Hematopoietic multipotent progenitor cell treated with erythropoietin and hydrocortisone succinate and interleukin-3 and kit ligand, for 15 days (in vitro differentiated cells): Measurements from ENCODE around the gene FBXO27.
"Not testable (repeated sequence)": the region's sequence is repeated elsewhere in the genome, so short reads cannot be mapped to it uniquely, and the experiment has no call there.

Experiments used
- DNase-seq: peaks from one replicate; pipeline ENCODE4 v3.0.0-alpha.2; 2015; ENCODE audit warnings: low spot score

The FBXO27 gene, protein sequence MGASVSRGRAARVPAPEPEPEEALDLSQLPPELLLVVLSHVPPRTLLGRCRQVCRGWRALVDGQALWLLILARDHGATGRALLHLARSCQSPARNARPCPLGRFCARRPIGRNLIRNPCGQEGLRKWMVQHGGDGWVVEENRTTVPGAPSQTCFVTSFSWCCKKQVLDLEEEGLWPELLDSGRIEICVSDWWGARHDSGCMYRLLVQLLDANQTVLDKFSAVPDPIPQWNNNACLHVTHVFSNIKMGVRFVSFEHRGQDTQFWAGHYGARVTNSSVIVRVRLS

DNA sequence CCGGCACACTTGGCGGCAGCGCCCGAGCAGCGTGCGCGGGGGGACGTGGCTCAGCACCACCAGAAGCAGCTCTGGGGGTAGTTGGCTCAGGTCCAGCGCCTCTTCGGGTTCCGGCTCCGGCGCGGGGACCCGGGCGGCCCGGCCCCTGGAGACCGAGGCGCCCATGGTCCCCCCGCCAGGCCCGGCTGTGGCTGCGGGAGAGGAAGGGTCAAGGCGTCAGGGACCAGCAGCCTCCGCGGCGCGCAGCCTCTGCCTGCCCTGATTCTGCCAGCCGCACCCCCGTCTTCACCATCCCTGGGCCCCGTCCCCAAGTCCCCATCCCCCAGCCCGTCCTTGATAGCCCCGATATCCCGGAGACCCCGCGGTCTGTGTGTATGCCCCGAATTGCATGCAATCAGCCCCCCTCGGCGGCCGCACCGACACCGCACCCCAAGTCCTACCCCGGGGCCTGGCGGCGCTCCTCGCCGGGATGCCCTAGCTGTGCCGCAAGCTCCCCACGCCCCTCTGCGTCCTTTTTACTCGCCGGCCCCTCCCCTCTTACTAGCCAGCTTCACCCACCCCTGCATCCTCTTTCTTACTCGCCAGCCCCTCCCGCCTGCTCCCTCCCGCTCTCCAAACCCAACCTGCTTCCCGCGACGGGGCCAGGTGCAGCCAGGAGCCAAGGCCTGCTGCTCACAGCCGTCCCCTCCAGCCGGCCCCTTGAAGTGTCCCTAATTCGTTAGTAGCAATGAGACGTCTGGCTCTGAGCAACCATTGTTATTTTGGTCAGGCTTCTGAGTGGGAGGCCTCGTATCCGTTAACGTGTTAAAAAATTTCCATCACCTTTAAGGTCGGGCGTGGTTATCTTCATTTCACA is at the start of gene FBXO27:
Gene FBXO27 (minus strand): TSS at position 487 of the 856 bp plus-strand sequence. CDS start 322 bp downstream, at position 165.
- no peak for DNase-seq

DNA sequence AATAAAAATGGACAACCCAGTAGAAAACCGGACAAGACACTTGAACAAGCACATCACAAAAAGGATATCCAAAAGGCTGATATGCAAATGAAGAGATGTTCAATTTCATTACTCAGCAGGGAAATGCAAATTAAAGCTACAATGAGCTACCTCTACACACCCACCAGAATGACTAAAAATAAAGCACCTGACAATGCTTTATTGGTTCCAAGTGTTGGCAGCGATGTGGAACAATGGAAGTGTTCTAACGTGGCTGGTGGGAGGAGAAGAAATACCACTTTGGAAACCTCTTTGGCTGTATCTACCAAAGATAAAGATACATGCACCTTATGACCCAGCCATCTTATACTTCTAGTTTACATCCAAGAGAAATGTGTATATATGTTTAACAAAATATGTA is 48.1 kb upstream of the FBXO27 start:
- no peak for DNase-seq

DNA sequence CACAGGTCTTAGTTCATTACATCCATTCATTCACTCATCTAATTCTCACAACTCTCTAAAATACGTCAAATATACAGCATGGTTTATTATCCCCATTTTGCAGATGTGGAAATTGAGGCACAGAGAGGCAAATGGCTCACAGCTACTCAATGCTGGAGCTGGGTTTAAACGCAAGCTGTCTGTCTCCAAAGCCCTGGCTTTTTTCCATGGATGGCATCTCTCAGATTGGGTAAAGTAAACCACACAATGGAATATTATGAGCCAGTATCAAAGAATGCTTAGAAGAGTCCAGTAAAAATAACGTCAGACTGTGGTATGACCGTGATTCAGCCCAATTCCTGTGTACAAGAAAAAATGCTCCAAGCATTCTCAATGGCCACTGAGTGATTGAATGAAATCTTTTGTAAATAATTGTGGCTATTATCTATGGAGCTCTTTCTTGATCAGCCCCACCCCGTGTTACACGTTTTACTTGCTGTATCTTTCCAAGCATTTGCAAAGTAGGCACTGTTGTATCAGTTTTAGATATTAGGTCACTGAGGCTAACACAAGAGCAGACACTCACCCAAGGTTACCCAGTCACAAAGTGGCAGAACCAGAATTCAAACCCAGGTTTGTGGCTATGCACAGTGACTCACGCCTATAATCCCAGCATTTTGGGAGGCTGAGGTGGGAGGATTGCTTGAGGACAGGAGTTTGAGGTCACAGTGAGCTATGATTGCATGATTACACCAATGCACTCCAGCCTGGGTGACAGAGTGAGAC is 46.3 kb upstream of the FBXO27 start:
- no peak for DNase-seq

DNA sequence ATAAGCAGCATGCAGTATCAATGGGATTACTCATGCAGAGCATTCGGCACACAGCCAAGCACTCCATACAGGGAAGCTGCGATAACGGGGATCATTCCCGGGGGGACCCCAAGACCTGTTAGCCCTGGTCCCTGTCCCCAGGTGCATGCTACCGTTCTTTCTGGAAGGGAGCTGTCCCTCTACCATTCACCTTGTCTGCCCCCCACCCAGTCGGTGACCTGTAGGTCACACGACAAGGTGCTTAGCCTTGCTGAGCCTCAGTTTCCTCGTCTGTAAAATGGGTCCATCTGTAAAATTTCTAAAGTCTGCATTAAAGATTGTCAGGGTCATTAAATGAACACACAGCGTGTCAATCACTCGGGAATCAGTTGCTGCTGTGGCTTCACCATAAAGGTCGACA is 45.0 kb upstream of the FBXO27 start:
- no peak for DNase-seq

DNA sequence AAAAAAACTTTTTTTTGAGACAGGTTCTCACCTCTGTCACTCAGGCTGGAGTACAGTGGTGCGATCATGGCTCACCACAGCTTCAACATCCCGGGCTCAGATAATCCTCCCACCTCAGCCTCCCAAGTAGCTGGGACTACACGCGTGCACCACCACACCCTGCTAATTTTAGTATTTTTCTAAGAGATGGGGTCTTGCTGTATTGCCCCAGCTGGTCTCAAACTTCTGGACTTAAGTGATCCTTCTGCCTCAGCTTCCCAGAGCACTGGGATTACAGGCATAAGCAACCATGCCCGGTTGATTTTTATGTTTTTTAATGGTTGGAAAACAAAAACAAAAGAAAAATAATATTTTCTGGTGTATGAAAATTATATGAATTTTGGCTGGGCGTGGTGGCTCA is 42.6 kb upstream of the FBXO27 start:
- no peak for DNase-seq

DNA sequence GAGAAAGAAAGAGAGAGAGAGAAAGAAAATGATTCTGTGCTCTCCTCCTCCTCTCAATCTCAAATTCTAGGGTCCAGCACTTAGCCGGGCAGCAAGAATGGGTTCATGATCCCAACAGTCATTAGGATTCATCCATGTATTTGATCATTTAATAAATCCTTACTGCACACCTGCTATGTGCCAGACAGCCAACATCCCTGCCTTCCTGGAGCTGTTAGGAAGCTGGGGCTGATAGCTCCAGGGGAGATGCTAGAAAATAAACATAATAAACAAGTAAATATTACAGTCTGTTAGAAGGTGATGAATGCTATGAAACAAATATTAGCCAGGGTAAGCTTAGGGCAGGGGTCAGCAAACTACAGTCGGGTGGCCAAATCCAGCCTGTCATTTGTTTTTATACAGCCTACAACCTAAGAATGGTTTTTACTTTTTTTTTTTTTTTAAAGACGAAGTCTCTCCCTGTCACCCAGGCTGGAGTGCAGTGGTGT is 41.9 kb upstream of the FBXO27 start:
- no peak for DNase-seq

DNA sequence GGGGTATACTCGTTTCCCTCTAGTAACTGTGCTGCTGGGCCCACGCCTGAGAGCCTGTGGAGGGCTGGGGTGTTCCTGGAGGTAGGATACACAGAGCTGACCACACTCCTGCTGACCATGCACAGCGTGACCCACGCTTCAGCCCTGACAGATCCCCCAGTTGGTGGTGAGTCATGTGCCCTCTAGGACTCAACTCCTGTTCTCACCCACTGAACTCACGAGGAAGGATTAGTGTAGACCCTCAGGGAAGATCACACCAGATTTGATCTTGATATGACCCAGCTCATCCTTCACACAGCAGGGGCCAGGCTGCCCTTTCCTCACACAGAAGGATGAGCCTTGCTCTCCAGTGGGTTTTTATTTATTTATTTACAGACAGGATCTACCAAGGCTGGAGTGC is 38.5 kb upstream of the FBXO27 start:
- DNase-seq, result no peak

DNA sequence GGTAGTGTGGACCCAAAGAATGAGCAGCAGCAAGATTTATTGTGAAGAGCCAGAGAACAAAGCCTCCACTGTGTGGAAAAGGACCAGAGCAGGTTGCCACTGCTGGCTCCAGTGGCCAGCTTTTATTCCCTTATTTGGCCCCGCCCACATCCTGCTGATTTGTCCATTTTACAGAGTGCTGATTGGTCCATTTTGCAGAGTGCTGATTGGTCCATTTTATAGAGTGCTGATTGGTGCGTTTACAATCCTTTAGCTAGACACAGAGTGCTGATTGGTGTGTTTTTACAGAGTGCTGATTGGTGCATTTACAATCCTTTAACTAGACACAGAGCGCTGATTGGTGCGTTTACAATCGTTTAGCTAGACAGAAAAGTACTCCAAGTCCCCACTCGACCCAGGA is 35.9 kb upstream of the FBXO27 start:
- DNase-seq, result not testable (repeated sequence)

DNA sequence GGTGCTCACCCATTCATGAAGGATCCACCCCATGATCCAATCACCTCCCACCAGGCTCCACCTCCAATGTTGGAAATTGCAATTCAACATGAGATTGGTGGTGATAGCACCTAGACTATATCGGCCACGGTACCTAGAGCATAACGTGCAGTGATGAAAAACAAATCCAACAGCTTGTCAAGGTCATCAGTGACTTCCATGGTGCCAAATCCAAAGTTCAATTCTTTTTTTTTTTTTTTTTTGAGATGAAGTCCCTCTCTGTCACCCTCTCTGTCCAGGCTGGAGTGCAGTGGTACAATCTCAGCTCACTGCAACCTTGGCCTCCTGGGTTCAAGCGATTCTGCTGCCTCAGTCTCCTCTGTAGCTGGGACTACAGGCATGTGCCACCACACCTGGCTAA is 34.8 kb upstream of the FBXO27 start:
- DNase-seq, result no peak

DNA sequence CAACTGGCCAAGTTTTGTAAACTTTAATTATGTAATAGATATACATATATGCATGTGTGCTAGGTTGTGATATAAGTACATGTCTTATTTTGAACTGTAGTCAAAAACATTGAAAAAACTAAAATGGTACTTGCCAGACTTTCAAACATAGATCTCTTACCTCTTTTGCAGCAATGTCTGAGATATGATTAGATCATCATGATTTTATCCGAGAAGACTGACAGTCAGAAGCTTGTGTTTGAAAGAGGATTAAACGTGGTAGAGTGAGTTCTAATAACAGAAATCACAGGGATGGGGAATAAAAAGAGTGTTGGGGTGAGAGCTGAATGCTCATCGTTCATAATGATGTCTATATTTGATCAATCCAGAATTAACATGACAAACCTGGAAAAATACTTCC is 33.6 kb upstream of the FBXO27 start:
- DNase-seq, result no peak

DNA sequence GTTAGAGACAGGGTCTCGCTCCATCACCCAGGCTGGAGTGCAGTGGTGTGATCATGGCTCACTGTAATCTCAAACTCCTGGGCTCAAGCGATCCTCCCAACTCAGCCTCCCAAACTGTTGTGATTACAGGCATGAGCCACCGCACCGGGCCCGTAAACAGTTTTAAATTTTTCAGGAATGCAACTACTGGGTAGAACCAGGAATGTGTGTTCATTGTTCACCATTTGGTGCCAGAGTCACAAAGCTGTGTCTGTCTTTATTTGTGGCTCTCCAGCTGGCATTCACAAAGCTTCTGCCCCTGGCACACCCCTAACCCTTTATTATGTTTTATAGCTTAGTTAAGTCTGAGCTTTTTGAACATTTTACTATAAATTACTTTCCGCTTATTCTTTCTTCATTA is 32.1 kb upstream of the FBXO27 start:
- DNase-seq, result no peak

DNA sequence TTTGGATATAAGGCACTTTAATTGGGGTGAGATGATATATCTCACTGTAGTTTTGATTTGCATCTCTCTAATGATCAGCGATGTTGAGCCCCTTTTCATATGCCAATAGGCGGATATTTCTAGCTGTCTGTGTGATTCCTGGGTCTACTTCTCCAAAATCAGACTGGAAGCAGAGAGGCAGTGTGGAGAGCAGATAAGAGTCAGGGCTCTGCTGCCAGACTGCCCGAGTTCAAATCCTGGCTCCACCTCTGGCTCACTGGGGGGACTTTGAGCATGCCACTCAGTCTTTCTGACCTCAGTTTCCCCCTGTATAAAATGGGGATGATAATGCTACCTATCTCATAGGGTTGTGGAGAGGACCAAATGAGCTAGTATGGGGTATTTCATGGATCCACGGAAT is 27.8 kb upstream of the FBXO27 start:
- no peak for DNase-seq

DNA sequence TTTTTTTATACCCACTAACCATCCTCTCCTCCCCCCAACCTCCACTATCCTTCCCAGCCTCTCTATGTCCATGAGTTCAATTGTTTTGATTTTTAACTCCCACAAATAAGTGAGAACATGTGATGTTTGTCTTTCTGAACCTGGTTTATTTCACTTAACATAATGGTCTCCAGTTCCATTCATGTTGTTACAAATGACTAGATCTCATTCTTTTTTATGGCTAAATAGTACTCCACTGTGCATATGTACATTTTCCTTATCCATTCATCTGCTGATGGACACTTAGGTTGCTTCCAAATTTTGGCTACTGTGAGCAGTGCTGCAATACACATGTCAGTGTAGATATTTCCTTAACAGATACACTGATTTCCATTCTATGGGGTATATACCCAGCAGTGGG is 27.0 kb upstream of the FBXO27 start:
- DNase-seq, result no peak

DNA sequence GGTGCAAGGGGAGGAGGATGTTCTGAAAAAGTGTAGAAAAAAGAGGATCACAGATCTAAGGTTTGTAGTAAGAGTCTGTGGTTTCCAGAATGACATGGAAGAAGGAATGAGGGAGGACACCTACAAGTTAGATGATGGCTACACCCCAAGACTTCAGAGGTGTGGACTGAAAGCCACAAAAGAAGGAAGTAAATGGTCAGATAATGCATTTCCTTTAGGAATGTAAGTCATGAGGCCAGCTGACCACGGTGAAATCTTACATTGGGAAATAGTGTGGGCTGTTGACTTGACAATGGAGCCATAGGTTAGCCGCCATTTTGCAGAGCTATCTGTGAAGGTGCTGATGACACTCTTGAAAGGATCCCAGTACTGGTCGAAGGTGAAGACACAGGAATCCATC is 25.3 kb upstream of the FBXO27 start:
- no peak for DNase-seq

DNA sequence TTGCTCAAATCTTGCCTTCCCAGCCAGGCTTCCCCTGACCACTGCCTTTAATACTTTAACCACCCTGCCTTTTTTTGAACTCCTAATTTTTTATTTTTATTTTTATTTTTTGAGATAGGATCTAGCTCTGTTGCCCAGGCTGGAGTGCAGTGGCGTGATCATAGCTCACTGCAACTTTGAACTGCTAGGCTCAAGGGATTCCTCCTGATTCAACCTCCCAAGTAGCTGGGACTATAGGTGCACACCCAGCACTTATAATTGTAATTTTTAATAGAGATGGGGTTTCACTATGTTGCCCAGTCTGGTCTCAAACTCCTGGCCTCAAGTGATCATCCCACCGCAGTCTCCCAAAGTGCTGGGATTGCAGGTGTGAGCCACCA is 21.7 kb upstream of the FBXO27 start:
- no peak for DNase-seq

DNA sequence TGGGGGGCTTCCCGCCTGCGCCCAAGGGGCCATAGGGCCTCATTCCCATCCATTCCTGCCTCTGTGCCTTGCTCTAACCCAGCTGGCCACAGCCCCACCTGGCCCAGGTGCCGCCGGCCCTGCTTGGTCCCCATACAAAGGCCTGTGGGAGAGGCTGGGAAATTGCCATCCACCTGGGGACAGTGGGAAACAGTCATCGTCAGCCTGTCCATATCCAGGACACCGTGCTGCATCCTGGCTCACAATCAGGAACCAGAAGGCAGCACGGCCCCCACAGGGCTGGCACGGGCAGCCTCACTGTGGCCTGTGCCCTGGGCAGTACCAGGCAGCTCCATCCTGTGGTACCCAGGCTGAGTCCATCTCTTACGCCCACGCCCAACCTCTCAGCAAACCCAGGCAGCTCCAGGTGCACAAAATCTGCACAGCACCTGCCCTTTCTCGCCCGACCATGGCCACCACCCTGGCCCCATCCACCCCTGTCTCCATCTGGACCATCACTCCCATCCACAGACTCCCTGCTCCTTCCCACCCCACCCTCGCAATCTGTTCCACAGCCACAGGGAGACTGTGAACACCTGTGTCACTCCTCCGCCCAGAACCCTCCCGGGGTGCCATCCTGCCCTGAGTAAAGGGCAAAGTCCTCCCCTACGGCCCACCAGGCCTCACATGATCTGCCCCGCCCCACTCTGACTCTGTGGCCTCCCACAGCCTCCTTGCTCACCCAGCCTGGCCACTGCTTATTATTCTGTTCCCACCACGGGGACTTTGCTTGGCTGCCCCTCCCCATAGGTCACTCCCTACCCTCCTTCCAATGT is 21.1 kb upstream of the FBXO27 start:
- no peak for DNase-seq

DNA sequence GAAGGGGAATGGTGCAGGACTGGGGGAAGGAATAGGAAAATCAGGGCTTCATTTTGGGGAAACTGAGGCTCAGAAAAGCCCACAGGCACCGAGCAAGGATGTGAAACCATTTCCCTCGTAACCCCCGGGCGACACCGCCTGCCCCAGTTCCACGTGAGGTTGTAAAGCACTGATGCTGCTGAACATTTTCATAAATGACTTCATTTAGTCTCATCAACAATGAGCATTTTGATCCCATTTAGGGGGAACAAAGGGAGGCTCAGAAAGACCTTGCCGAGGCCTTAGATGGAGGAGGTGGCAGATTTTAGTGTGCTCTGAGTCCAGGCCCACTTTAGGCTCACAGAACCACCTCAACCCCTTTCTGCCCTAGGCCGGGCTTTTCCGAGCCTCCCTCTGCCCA is 20.5 kb upstream of the FBXO27 start:
- no peak for DNase-seq

DNA sequence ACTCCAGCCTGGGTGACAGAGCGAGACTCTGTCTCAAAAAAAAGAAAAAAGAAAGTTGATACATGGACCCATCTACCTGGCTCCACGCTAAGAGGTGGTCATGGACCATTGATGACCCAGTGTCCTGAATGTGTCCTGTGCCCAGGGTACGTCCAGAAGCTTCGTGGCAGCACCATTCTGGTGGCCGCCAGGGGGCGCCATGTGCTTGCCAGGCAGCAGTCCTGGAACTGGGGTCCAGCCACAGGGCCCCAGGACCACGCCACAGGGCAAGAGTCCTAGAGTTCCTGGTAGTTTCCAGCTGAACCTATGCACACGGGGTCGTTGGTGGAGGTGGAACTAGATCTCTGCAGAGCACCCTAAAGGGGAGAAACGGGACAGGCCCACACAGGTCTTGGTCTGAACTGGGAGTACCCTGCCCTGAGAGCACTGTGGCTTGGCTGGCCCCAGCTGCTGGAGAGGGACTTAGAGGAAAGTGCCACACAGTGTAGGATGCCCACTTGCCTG is 19.9 kb upstream of the FBXO27 start:
- DNase-seq, result peak; percentile 66

DNA sequence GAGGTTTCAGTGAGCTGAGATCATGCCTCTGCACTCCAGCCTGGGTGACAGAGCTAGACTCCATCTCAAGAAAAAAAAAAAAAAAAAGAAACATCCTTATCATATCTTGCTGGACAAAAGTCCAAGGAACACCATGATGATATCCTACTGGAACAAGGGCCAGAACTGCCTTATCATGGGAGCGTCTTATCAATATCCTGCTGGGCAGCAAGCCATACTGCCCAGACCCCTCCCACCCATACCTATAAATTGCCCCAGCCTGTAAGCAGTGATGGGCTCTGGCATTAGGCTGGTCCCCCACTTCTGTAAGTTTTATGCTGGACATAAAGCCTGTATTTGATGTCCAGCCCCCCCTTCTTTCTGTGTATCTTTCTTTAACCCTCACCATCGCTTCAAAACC is 14.7 kb upstream of the FBXO27 start:
- no peak for DNase-seq

DNA sequence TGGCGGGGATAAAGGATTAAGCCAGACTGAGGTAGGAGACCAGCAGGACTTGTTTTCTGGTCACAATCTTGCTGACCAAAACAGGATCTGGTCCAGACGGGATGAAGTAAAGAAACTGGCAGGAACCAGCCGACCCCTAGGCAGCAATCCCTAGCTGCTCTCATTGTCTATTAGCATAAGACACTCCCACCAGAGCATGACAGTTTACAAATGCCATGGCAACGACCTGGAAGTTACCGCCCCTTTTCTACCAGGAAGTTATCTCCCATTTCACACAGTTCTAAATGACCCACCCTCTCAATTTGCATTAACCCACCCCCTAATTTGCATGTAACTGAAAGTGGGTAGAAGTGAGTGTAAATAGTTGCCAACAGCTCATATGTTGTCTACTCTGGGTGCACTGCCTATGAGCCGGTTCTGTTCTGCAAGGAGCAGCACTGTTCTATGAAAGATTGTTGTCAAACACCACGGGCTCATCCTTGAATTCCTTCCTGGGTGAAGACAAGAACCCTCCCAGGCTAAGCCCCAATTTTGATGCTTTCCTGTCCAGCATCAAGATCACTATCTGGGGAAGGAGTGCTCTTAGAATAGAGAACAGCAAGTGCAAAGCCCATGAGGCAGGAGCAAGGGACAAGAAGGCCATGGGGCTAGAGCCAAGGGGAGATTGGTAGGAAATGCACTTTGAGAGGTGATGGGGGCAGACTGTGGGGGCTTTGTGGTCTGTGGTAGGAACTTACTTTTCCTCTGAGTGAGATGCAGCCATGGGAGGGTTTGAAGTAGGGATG is 13.9 kb upstream of the FBXO27 start:
- DNase-seq, result peak; percentile 13

DNA sequence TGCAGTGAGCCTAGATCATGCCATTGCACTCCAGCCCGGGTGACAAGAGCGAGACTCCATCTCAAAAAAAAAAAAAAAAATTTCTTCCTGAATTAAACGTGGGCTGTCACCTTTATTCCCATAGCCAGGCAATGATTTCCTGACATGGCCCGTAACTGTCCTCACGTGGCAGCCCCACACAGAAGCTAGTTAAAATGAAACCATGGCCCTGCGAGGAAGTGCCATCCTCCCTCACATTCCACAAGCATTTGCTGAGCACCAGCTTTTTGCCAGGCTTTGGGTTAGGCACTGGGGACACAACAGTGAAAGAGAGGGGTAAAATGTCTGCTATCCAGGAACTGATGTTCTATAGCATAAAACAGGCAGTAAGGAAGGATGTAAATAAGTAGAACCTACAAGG is 13.2 kb upstream of the FBXO27 start:
- DNase-seq, result no peak
